Spinal cord (tissue), 10 donors: ENCODE measurements around the gene IQGAP2. TPM values are rescaled to one million over a fixed set of nuclear protein-coding genes. Genes with fewer than 3 reads are reported as not detected.

ENCODE experiments used
- DNase-seq, 6 donors: peaks; one replicate each; pipeline versions ENCODE4 v3.0.0 to v3.0.0-alpha.2; 2013 to 2015; ENCODE audit warnings: low spot score in 6 of 6, low read depth in 4 of 6
- H3K27ac ChIP-seq: one replicate; pipeline ENCODE4 v1.5.1; 2013; ENCODE audit warnings: low read depth, low read length, control low read depth
- H3K27me3 ChIP-seq: one replicate; pipeline ENCODE4 v1.6.1; 2013; ENCODE audit warnings: low read length; ENCODE audit not compliant: control insufficient read depth, insufficient read depth
- H3K36me3 ChIP-seq: one replicate; pipeline ENCODE4 v1.6.1; 2013; ENCODE audit warnings: low read length; ENCODE audit not compliant: control insufficient read depth, insufficient read depth
- H3K4me1 ChIP-seq: one replicate; pipeline ENCODE4 v1.6.1; 2013; ENCODE audit warnings: low read length; ENCODE audit not compliant: control insufficient read depth, insufficient read depth
- H3K4me3 ChIP-seq: one replicate; pipeline ENCODE4 v1.5.1; 2013; ENCODE audit warnings: low read depth, low read length, control low read depth
- H3K9me3 ChIP-seq: one replicate; pipeline ENCODE4 v1.6.1; 2013; ENCODE audit warnings: low read length; ENCODE audit not compliant: control insufficient read depth, insufficient read depth
- WGBS: methylation state at CpG from one replicate; pipeline ENCODE4 v1.1.5; 2013; ENCODE audit warnings: missing lambda C conversion rate; ENCODE audit not compliant: insufficient coverage; 5-methylcytosine and 5-hydroxymethylcytosine counted together
- polyA plus RNA-seq, 2 donors: library from polyadenylated mRNA; unstranded; fragments of 120-200 nt; gene quantifications; one replicate each; pipeline ENCODE4 v1.2.1, GENCODE V29; 2013; ENCODE audit not compliant: insufficient read length in 2 of 2
- total RNA-seq, 2 donors: library from RNA; depleted of rRNA in 1 of 2; stranded (reverse); fragments of 120-200 nt in 1 of 2; fragments of >200 nt in 1 of 2; gene quantifications; one replicate each; pipeline versions ENCODE4 v1.2.3 to v1.2.4, GENCODE V29; 2013 to 2014
- donor health status: healthy.

Gene IQGAP2
- total and polyA plus RNA-seq, 4 donors: 10.5 to 21.6 (median 15.1) TPM

DNA sequence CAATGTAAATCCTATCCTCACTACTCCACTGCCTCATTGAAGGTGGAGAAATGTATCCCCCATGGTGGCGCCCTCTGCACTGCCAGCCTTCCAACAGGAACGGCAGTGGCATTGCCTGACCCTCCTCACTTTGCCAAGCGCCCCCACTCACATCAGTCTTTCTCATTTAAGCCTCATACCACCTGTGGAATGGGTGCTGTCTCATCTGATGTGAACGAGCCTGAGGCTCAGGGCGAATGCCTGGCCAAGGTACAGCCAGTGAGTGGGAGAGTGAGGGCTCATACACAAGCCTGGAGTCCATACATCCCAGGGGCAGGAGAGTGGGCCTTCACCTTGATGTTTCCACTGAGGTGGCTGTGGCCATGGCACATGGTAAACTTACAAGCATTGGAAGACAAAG is 209.9 kb downstream of the IQGAP2 start:
- Histone ChIP-seq H3K9me3 (no peaks in the 10 kb centered on the region), H3K27me3 (no peaks in the 10 kb centered on the region), H3K36me3 (no peaks in the 10 kb centered on the region), H3K4me1 (no peaks in the 10 kb centered on the region), H3K4me3 (no peak overlapping the region), H3K27ac (no peak overlapping the region)
- DNase-seq: no peak
- 67% methylated on average over 3 of the region's 5 CpGs for WGBS

DNA sequence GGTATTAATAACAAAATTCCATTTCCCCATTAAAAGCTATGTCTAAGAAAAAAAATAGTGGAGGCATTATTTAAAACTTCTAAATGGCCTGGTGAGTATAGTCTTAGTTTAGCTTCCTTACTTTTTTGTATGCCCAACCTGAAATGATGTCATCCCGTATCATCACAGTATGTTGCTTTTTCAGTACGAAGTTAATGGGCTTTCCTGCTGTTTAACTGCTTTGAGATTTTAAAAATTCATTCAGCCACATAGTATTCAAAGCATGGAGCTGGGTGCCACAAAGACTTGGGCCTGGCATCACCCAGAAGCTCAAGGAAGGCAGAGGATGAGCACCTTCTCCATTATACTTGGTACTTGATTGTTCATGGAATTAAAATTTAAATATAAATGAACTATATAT is 212.7 kb downstream of the IQGAP2 start:
- Histone ChIP-seq H3K27me3 (peaks cover 2% of the 10 kb centered on the region), H3K27ac (no peak overlapping the region), H3K36me3 (no peaks in the 10 kb centered on the region), H3K4me1 (no peaks in the 10 kb centered on the region), H3K4me3 (no peak overlapping the region), H3K9me3 (no peaks in the 10 kb centered on the region)
- WGBS: no CpG with 5 or more reads among the region's 2 CpGs
- DNase-seq: peak in 1 of 6 donors; percentile 72

DNA sequence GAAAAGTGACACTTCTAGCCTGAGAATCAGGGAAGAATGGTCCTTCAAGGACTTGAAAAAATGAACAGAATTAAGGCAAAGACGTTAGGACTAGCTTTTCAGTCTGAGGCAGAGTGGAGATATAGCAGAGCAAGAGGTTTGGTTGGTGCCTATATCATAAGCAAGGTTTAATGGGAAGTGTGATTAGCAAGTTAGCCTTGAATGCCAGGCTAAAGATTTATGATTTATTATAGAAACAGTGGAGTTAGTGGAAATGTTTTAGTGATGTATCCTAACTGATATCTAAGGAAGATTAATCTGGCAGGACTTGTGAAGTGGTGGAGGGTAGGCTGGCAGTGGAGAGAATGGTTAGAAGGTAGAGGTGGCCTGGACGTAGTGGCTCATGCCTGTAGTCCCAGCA is 213.1 kb downstream of the IQGAP2 start:
- Histone ChIP-seq H3K4me1 (no peaks in the 10 kb centered on the region), H3K27ac (no peak overlapping the region), H3K4me3 (no peak overlapping the region), H3K27me3 (peaks cover 2% of the 10 kb centered on the region), H3K9me3 (no peaks in the 10 kb centered on the region), H3K36me3 (no peaks in the 10 kb centered on the region)
- DNase-seq: no peak
- WGBS: 67% methylated on average over 2 of the region's 2 CpGs

DNA sequence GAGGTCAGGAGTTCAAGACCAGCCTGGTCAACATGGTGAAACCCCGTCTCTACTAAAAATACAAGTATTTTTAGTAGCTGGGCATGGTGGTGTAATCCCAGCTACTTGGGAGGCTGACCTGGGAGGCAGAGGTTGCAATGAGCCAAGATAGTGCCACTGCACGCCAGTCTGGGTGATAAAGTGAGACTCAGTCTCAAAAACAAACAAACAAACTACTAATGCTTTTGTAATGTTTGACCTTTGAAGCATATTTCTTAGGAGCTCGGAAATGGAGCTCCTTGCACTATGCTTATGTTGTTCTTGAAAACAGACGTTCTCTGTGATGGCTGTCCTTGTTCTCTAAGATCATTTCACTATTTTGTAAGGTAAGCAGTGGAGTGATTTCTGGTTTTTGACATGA is 214.1 kb downstream of the IQGAP2 start:
- no peaks in the 10 kb centered on the region for H3K9me3 ChIP-seq
- WGBS: no CpG with 5 or more reads among the region's 4 CpGs
- H3K36me3 ChIP-seq: no peaks in the 10 kb centered on the region
- H3K27ac ChIP-seq: no peak overlapping the region
- no peaks in the 10 kb centered on the region for H3K4me1 ChIP-seq
- H3K4me3 ChIP-seq: no peak overlapping the region
- H3K27me3 ChIP-seq: peaks cover 2% of the 10 kb centered on the region
- no peak for DNase-seq

DNA sequence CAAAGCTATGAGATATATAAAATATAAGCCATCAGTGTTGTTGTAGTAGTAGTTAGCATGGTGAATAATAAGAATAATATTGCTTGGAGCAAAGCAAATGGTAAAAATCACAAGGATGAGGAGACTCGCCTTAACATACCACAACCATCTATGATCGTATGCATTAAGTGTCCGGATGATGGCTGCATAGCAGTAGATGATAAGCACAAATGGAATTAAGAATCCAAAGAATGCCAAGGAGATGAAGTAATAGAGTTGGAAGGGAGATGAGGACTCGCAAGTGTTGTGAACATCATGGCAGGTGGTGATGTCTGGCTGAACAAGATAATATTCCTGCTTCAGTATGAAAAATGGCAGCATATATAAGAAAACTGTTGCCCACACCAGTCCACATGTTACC is 214.6 kb downstream of the IQGAP2 start:
- Histone ChIP-seq H3K27ac (no peak overlapping the region), H3K27me3 (peaks cover 2% of the 10 kb centered on the region), H3K4me1 (no peaks in the 10 kb centered on the region), H3K4me3 (no peak overlapping the region), H3K9me3 (no peaks in the 10 kb centered on the region), H3K36me3 (no peaks in the 10 kb centered on the region)
- 100% methylated on average over 1 of the region's 4 CpGs for WGBS
- no peak for DNase-seq

DNA sequence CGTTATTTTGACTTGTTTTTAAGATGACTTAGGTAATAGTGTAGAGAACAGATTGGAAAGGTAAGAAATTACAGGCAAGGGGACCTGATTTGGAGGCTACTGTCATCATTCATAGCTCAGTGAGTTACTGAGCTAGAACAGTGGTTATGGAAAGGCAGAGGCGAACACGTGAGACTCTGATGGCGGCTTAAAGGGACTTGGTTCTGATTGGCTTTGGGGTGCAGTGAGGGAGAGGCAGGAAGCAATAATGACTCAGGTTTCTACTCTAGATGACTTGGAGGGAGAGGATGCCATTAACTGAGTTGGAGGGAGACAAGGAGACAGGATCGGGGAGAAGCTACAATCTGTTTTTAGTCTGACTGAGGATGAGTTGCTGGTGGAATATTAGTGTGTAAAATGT is 217.1 kb downstream of the IQGAP2 start:
- Histone ChIP-seq H3K4me1 (no peaks in the 10 kb centered on the region), H3K9me3 (no peaks in the 10 kb centered on the region), H3K4me3 (no peak overlapping the region), H3K36me3 (no peaks in the 10 kb centered on the region), H3K27me3 (peaks cover 2% of the 10 kb centered on the region), H3K27ac (no peak overlapping the region)
- 97% methylated on average over 5 of the region's 5 CpGs for WGBS
- no peak for DNase-seq

DNA sequence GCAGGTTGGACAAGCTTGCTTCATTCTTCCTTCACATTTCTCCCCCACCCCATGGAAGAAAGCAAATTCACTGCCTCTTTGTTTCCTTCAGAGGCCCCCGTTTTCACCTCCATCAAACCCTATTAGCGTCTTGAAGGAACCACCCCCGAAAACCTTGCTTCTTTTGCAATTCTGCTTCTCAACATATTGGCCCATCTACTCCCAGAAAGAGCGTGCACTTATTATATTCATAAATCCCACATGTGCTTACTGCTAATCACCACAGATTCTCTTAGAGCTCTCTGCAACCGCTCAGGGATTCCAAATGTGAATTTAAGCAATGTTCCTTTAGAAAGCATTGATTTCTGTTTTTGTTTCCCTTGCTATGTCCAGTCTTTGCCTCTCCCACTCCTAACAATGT is 219.0 kb downstream of the IQGAP2 start:
- H3K9me3 ChIP-seq: no peaks in the 10 kb centered on the region
- WGBS: 84% methylated on average over 5 of the region's 5 CpGs
- H3K27me3 ChIP-seq: peaks cover 2% of the 10 kb centered on the region
- no peak overlapping the region for H3K4me3 ChIP-seq
- H3K4me1 ChIP-seq: no peaks in the 10 kb centered on the region
- no peak for DNase-seq
- no peaks in the 10 kb centered on the region for H3K36me3 ChIP-seq
- no peak overlapping the region for H3K27ac ChIP-seq

DNA sequence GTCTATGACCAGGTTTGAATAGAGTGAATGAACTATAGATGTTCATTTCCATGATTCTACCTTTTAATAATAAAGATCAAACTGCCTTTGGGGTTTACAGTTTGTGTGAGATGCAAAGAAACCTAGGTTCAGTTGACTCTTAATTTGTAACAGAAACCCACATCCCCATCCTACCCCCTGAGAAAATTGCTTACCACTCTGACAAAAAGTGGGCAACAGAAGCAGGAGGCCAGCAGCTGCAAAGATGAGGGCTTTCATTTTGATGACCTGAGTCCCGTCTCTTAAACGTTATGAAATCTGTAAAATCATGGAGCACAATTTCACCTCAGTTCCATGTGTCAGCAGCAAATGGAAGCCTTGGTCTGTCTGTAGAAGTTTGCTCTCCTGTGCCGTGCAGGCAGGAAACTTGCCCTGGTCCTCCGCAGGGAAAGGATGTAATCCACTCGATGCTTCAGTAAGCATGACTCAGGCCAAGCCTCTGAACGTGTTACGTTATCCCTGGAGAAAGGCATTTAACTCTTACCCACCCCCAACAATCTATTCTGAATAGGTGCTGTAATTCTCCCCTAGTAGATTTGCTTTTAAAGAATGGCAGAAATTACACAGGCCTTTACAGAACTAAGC is 220.0 kb downstream of the IQGAP2 start, which contains the start of gene F2RL2:
TSS of gene F2RL2 (minus strand) at position 431 of the 624 bp plus-strand sequence. CDS start at position 258, 173 bp downstream.
- WGBS: 29% methylated on average over 5 of the region's 7 CpGs
- no peak for DNase-seq

DNA sequence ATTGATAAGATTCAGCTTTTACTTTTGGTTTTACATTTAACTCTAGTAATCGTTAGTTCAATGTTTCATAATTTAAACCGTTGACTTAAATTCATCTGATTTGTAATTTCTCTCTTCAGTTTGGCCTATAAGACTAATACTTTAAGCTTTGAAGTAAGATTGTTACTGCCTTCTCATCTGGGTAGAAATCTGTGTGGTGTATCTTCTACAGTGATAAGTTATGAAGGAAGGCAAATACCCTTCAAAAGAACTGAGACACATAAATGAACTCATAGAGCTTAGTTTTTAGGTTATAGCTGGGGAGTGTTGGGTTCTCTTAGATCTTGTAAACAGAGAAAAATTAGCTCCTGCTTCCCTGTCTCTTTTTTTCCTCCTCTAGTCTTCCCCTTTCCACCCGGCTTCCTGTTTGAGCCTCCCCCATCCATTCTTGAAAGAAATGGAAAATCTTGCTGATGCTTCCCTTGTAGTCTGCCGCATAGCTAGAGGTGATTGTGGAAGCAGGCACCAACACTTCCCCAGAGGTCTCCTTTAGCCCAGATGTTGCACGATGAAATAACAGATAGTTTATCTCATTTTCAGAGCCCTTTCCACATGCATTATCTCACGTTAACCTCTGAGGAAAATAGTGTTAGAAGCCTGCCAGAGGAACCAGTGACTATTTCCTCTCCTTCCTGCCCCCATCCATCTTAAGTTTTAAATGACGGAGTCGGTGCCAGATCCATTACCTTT is 222.2 kb downstream of the IQGAP2 start:
- 70% methylated on average over 5 of the region's 8 CpGs for WGBS
- Histone ChIP-seq H3K9me3 (no peaks in the 10 kb centered on the region), H3K27ac (no peak overlapping the region), H3K4me3 (no peak overlapping the region), H3K4me1 (no peaks in the 10 kb centered on the region), H3K36me3 (no peaks in the 10 kb centered on the region), H3K27me3 (peaks cover 2% of the 10 kb centered on the region)
- DNase-seq: no peak

More for the DNA sequence above, 220.0 kb downstream of the IQGAP2 start, which contains the start of gene F2RL2:
- no peaks in the 10 kb centered on the region for H3K36me3 ChIP-seq
- no peak within 1 kb of the TSS for H3K4me3 ChIP-seq
- H3K27ac ChIP-seq: no peak within 1 kb of the TSS
- H3K4me1 ChIP-seq: no peaks in the 10 kb centered on the region
- no peaks in the 10 kb centered on the region for H3K9me3 ChIP-seq
- H3K27me3 ChIP-seq: peaks cover 2% of the 10 kb centered on the region

DNA sequence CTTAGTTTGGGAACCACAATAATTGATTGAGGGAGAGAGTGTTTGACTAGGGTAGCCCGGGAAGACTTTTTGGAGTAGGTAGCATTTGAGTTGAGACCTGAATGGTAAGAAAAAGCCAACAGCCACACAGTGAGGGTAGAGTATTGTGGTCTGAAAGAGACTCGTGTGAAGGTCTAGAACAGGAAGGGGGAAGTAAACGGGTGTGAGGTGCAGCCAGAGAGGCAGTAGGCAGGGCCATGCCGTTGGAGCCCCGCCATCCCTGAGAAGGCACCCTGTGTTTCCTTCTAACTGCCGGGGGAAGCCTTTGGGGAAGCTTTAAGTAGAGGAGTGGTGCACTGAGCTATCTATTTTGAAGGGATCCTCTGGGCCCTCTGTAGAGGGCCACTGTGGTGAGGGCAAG is 223.7 kb downstream of the IQGAP2 start:
- Histone ChIP-seq H3K27me3 (no peaks in the 10 kb centered on the region), H3K4me1 (no peaks in the 10 kb centered on the region), H3K4me3 (no peak overlapping the region), H3K27ac (no peak overlapping the region), H3K36me3 (no peaks in the 10 kb centered on the region), H3K9me3 (no peaks in the 10 kb centered on the region)
- DNase-seq: no peak
- WGBS: 83% methylated on average over 6 of the region's 6 CpGs
